Superior temporal gyrus (tissue), 1 donor: ENCODE measurements around the gene SNX20.

Experiments
- DNase-seq: peaks from one replicate; pipeline ENCODE4 v3.0.0-alpha.2; 2016; ENCODE audit errors: extremely low spot score

Gene SNX20

GRCh38 chr16:50659806-50660205 lies 21.3 kb downstream of the SNX20 start:
- DNase-seq: no peak

GRCh38 chr16:50657241-50657640 lies 23.9 kb downstream of the SNX20 start:
- DNase-seq: no peak

GRCh38 chr16:50655558-50656055 lies 25.5 kb downstream of the SNX20 start:
- DNase-seq: no peak

GRCh38 chr16:50653633-50654519 lies 27.2 kb downstream of the SNX20 start:
- no peak for DNase-seq

GRCh38 chr16:50652836-50653425 lies 28.2 kb downstream of the SNX20 start:
- no peak for DNase-seq

- DNase-seq: no peak
These were observed 29.2 kb downstream of the SNX20 start for GRCh38 chr16:50651835-50652438.

- DNase-seq: no peak
These were observed 34.8 kb downstream of the SNX20 start for GRCh38 chr16:50646345-50646744.

GRCh38 chr16:50645563-50646220 lies 35.4 kb downstream of the SNX20 start:
- no peak for DNase-seq

GRCh38 chr16:50644729-50645128 lies 36.4 kb downstream of the SNX20 start:
- peak; percentile 45 for DNase-seq

GRCh38 chr16:50644245-50644644 lies 36.9 kb downstream of the SNX20 start:
- DNase-seq: no peak

GRCh38 chr16:50643192-50643591 lies 37.9 kb downstream of the SNX20 start:
- DNase-seq: no peak

GRCh38 chr16:50642349-50642748 lies 38.8 kb downstream of the SNX20 start:
- DNase-seq: no peak

- DNase-seq: no peak
These were observed 39.3 kb downstream of the SNX20 start for GRCh38 chr16:50641818-50642187.

GRCh38 chr16:50640919-50641817 lies 39.9 kb downstream of the SNX20 start:
- DNase-seq: no peak

GRCh38 chr16:50640391-50640790 lies 40.7 kb downstream of the SNX20 start:
- DNase-seq: no peak

GRCh38 chr16:50638816-50639670 lies 42.1 kb downstream of the SNX20 start:
- DNase-seq: no peak

- DNase-seq: no peak
These were observed 43.2 kb downstream of the SNX20 start for GRCh38 chr16:50637716-50638602.

- DNase-seq: no peak
These were observed 44.2 kb downstream of the SNX20 start for GRCh38 chr16:50636753-50637374.
